Body of pancreas (tissue), 4 donors: ENCODE measurements around the gene ACSL1. TPM values are rescaled to one million over a fixed set of nuclear protein-coding genes. Genes with fewer than 3 reads are reported as not detected.

Source experiments
- microRNA-seq, 2 donors: library from miRNA; unstranded; fragments of <30 nt; microRNA quantifications; one replicate each; pipeline ENCODE4, GENCODE V29; 2016; ENCODE audit warnings: borderline number of aligned reads in 2 of 2, borderline replicate concordance in 2 of 2
- small RNA-seq: library from RNA; depleted of rRNA; stranded (forward); fragments of <200 nt; gene quantifications from one replicate; pipeline ENCODE3, GENCODE V24; 2016
- total RNA-seq, 2 donors: library from RNA; depleted of rRNA; stranded (reverse); fragments of >200 nt; gene quantifications; one replicate each; pipeline ENCODE4 v1.1.0, GENCODE V29; 2016

The ACSL1 gene
- total RNA-seq, 2 donors from 2014 or later: 36.6 to 193 TPM

Small RNA genes lying within 50 kb of the gene (microRNA-seq; reads per million reads assigned to microRNA genes)
- 0 reads per million in 2 donors for gene MIR3945

Small RNA genes lying within 50 kb of the gene (small RNA-seq; reads per million reads assigned to genes)
- not detected for gene MIR3945

Other genes with a start within 250 kb of the ACSL1 start
- gene CASP3, start 176.5 kb downstream of the ACSL1 start, total RNA-seq: 1 to 10 TPM; 4.9 to 6.5 TPM
- gene PRIMPOL, start 176.2 kb downstream of the ACSL1 start, total RNA-seq: 10 to 100 TPM in 1 of 2 donors, 1 to 10 TPM in 1; 4.6 to 15.0 TPM
- gene CENPU, start 91.9 kb downstream of the ACSL1 start, total RNA-seq: 1 to 10 TPM; 2.1 to 2.3 TPM
- not detected for gene HELT, start 192.5 kb upstream of the ACSL1 start, total RNA-seq